Astrocyte of the cerebellum (primary cell): ENCODE measurements around the gene ABCA13.

ENCODE experiments used
- DNase-seq: peaks from one replicate; pipeline ENCODE4 v3.0.0-alpha.2; 2011; ENCODE audit warnings: low read depth
- H3K4me3 ChIP-seq: 2 replicates; pipeline ENCODE4 v1.5.1; 2011; ENCODE audit warnings: mild to moderate bottlenecking, low read depth, low read length, moderate library complexity
- CTCF ChIP-seq: IDR thresholded peaks from 2 replicates; pipeline ENCODE4 v1.5.1; 2012; ENCODE audit warnings: low read length, low read depth, moderate library complexity, mild to moderate bottlenecking; ENCODE audit errors: missing control alignments
- in situ Hi-C: cut with HindIII; loops from 2 replicates; pipeline ENCODE4 v1.10.0; 2017; ENCODE audit warnings: low sequenced_read_pairs

The ABCA13 gene

GRCh38 chr7:48170506-48170905 is 752 bp upstream of the ABCA13 start:
- H3K4me3 ChIP-seq = no peak overlapping the region
- DNase-seq = no peak
- in situ Hi-C loops = no loop called here
- TF ChIP-seq CTCF = no peak

- no peak for TF ChIP-seq CTCF
- in situ Hi-C loops = no loop called here
- H3K4me3 ChIP-seq = no peak overlapping the region
- no peak for DNase-seq
Observed at GRCh38 chr7:48173313-48173712, 2.1 kb downstream of the ABCA13 start.

- no peak for DNase-seq
- H3K4me3 ChIP-seq = no peak overlapping the region
- TF ChIP-seq CTCF = no peak
- in situ Hi-C loops = no loop called here
Observed at GRCh38 chr7:48173756-48174382, 2.6 kb downstream of the ABCA13 start.

GRCh38 chr7:48175019-48175418 is 3.8 kb downstream of the ABCA13 start:
- in situ Hi-C loops = no loop called here
- no peak for DNase-seq
- TF ChIP-seq CTCF = no peak
- H3K4me3 ChIP-seq = no peak overlapping the region

GRCh38 chr7:48176356-48176893 is 5.2 kb downstream of the ABCA13 start:
- in situ Hi-C loops = no loop called here
- TF ChIP-seq CTCF = no peak
- H3K4me3 ChIP-seq = no peak overlapping the region
- DNase-seq = no peak

DNA sequence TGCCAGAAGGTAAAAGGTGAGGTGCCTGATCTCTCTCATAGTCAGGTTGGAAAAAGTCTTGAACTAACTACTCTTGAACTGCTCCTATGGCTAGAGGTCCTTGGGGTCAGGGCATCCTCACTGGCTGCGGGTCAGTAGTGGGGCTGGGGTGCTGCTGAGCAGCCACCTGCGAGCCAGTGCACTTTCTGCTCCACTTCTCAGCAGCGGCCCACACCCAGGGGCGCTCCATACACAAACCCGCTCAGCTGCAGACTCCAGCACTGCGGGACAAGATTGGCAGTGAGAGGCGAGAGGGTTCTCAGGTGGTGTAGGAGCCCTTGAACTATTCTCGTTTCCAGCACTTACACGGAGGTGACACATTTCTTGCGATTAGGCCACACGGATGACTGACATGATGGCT is 6.0 kb downstream of the ABCA13 start:
- no peak overlapping the region for H3K4me3 ChIP-seq
- in situ Hi-C loops = no loop called here
- no peak for TF ChIP-seq CTCF

More for the DNA sequence above, 6.0 kb downstream of the ABCA13 start:
- no peak for DNase-seq
